BJ (cell line): ENCODE data around the gene CLIC4. TPM values are rescaled to one million over a fixed set of nuclear protein-coding genes. Genes with fewer than 3 reads are reported as not detected.

Experiments used
- CTCF ChIA-PET: fragments of 350-600 bp; formaldehyde crosslinking; extraction: SDS; loops from one replicate; lab custom pipeline; 2021; ENCODE audit warnings: antibody characterized with exemption, inconsistent platforms; lab: Yijun Ruan, JAX
- POLR2A ChIA-PET: fragments of 300-600 bp; sonication (Branson Sonifier 250); formaldehyde crosslinking; extraction: SDS; loops from one replicate; lab custom pipeline; 2021; ENCODE audit warnings: antibody characterized with exemption; lab: Charles Lee
- DNase-seq: peaks from one replicate; pipeline ENCODE4 v3.0.0-alpha.2; 2011; ENCODE audit warnings: low read depth
- H3K27me3 ChIP-seq: 2 replicates; pipeline ENCODE4 v1.6.0; 2011; ENCODE audit warnings: low read length; ENCODE audit not compliant: control insufficient read depth, insufficient read depth
- H3K36me3 ChIP-seq: 2 replicates; pipeline ENCODE4 v1.5.1; 2011; ENCODE audit warnings: low read length; ENCODE audit not compliant: control insufficient read depth, insufficient read depth
- H3K4me3 ChIP-seq: 2 replicates; pipeline ENCODE4 v1.5.1; 2011; ENCODE audit warnings: low read depth, mild to moderate bottlenecking, control low read depth, low read length
- polyA plus RNA-seq: library from polyadenylated mRNA; depleted of rRNA; stranded (reverse); fragments of >200 nt; gene quantifications from 2 replicates; pipeline ENCODE4 v1.2.3, GENCODE V29; 2011
- TF ChIP-seq, protein P1 (sequence below): IDR thresholded peaks from 2 replicates; pipeline ENCODE4 v1.5.1; 2011; ENCODE audit warnings: low read depth, mild to moderate bottlenecking, control low read depth, inconsistent platforms, low read length, moderate library complexity; ENCODE audit not compliant: insufficient read depth

The CLIC4 gene
- polyA plus RNA-seq, 1 experiment, result 275 TPM

DNA sequence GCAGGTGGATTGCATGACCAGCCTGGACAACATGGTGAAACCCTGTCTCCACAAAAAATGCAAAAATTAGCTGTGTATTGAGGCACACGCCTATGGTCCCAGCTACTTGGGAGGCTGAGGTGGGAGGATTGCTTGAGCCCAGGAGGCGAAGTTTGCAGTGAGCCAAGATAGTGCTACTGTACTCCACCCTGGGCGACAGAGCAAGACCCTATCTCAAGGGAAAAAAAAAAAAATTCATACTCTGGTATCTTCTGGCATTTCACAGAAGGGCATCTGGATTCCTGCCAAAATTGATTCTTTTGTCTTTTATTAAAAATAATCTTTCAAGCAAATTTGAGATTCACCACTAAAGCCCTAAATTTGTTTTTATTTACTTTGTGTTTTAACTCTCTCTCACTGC is 19.2 kb downstream of the CLIC4 start:
- DNase-seq, result no peak
- H3K27me3 ChIP-seq, result no peaks in the 10 kb centered on the region
- POLR2A ChIA-PET, result no interaction called here
- H3K4me3 ChIP-seq, result no peak overlapping the region
- peaks cover 3% of the 10 kb centered on the region; the same call in 1 of the 2 replicates for H3K36me3 ChIP-seq
- TF ChIP-seq, protein P1, sequence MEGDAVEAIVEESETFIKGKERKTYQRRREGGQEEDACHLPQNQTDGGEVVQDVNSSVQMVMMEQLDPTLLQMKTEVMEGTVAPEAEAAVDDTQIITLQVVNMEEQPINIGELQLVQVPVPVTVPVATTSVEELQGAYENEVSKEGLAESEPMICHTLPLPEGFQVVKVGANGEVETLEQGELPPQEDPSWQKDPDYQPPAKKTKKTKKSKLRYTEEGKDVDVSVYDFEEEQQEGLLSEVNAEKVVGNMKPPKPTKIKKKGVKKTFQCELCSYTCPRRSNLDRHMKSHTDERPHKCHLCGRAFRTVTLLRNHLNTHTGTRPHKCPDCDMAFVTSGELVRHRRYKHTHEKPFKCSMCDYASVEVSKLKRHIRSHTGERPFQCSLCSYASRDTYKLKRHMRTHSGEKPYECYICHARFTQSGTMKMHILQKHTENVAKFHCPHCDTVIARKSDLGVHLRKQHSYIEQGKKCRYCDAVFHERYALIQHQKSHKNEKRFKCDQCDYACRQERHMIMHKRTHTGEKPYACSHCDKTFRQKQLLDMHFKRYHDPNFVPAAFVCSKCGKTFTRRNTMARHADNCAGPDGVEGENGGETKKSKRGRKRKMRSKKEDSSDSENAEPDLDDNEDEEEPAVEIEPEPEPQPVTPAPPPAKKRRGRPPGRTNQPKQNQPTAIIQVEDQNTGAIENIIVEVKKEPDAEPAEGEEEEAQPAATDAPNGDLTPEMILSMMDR, result no peak
- CTCF ChIA-PET, result interaction anchor here (0.8 to 1.0 kb wide), 2 partner anchors 15 to 78 kb away, joined by 3 read pairs; no protein-coding TSS in a partner anchor

DNA sequence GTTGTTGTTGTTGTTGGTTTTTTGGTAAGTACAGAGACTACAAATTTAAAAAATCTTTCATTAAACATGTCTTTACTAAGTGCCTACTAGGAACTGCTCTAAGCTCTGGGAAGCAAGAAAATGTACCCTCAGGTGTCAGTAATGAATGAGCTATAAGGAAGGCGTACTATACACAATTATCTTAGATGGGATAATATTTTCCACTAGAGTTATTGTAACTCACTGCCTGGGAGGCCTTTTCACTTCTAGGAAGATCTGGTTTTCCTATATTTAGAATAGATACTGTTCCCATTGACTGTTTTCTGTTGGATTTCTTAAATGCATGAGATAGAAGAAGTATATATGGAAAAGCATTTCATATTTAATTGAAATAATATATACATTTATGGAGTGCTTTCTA is 19.6 kb downstream of the CLIC4 start:
- POLR2A ChIA-PET, result interaction anchor here (0.7 kb wide), 1 partner anchor 301 kb away, joined by 6 read pairs; no protein-coding TSS in a partner anchor
- DNase-seq, result no peak
- Histone ChIP-seq H3K27me3 (no peaks in the 10 kb centered on the region), H3K4me3 (no peak overlapping the region), H3K36me3 (0 out of 2 replicates have a peak, but pooled peaks cover 2% of the 10 kb centered on the region)
- CTCF ChIA-PET, result interaction anchor here (0.8 to 1.0 kb wide), 3 partner anchors 15 to 78 kb away, joined by 3 read pairs; no protein-coding TSS in a partner anchor
- TF ChIP-seq, protein P1, result no peak

DNA sequence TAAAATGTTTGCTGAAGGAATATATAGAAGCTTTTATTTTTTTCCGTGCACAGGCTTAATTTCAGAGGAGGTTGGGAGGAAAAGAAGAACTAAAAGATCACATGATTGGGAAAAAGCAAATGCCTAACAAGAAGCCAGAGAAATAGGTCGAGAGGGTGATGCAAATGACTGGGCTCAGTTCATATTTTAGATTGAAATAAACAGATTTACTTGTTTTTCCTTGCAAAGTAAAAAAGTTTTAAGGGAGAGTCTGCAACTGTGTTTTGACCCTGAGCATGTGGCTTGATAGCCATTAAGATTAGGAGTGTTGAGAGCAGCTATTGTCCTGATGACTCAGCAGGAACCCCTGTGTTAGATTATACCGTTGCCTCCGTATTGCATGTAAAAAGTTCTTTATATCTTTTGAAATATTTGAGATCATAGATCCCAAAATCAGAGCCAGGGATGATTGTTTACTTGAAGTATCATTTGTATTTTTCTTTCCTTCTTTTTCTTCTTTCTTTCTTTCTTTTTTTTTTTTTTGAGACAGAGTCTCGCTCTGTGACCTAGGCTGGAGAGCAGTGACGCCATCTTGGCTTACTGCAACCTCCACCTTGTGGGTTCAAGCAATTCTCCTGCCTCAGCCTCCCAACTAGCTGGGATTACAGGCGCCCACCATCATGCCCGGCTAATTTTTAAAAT is 20.2 kb downstream of the CLIC4 start:
- no peak for DNase-seq
- TF ChIP-seq, protein P1, result no peak
- ChIA-PET CTCF (interaction anchor here (0.8 to 1.1 kb wide), 4 partner anchors 16 to 79 kb away, joined by 3 read pairs; no protein-coding TSS in a partner anchor), POLR2A (interaction anchor here (0.6 to 0.7 kb wide), 2 partner anchors 18 to 301 kb away, joined by 3 to 6 read pairs; no protein-coding TSS in a partner anchor)
- H3K4me3 ChIP-seq, result no peak overlapping the region
- H3K27me3 ChIP-seq, result no peaks in the 10 kb centered on the region
- 0 out of 2 replicates have a peak, but pooled peaks cover 2% of the 10 kb centered on the region for H3K36me3 ChIP-seq

DNA sequence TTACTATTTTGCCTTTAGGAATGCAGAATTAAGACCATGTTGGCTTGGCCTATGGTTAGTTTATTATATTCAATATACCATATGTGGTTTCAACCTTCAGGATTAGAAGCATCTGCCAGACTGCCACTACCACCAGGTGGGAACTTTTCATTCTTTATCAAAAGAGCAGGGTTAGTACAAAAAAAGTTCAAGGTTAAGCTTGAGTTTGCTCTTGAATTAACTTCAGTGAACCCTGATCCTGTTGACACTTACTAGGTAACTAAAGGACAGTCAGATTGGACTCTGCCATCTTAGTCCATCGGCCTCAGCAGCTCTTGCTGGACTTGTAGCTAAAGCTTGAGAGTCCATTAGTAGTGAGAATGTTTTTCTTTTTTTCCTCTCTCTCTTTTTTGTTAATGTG is 22.1 kb downstream of the CLIC4 start:
- H3K4me3 ChIP-seq, result no peak overlapping the region
- ChIA-PET POLR2A (no interaction called here), CTCF (interaction anchor here (0.9 to 1.8 kb wide), 3 partner anchors 15 to 79 kb away, joined by 3 to 4 read pairs (median 3); no protein-coding TSS in a partner anchor)
- H3K27me3 ChIP-seq, result no peaks in the 10 kb centered on the region
- TF ChIP-seq, protein P1, result no peak
- H3K36me3 ChIP-seq, result 0 out of 2 replicates have a peak, but pooled peaks cover 2% of the 10 kb centered on the region
- no peak for DNase-seq
